HK-2 (cell line): ENCODE results near the gene TMED10.

Experiments
- DNase-seq: peaks from one replicate; pipeline ENCODE4 v3.0.0-alpha.2; 2018; ENCODE audit not compliant: unreplicated experiment

The TMED10 gene

GRCh38 chr14:75127903-75128595 lies 48.4 kb downstream of the TMED10 start:
- DNase-seq: no peak

GRCh38 chr14:75127474-75127820 lies 49.0 kb downstream of the TMED10 start:
- DNase-seq: peak; percentile 18

- DNase-seq: peak; percentile 90
Observed at GRCh38 chr14:75126679-75127473, 49.5 kb downstream of the TMED10 start, which contains the start of gene NEK9. Gene NEK9 (minus strand): TSS chr14:75127048. CDS start chr14:75126921, 127 bp downstream.

DNA sequence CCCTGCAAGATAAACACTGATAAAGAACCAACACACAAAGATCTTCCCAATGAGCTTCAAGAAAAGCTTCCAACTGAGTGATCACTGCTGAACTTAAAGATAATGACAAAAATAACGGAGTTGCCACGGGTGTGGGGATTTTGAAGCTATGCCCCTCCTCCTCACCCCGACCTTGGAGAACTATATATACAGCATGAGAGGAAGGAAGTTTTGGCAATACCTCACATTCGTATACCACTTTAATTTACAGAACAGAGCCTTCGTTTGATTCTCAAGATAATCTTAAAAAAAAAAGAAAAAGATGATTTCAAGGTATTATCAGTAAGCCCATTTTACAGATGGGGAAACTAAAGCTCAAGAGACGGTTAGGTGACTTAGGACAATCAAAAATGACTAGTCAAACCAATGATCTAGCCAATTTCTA lies 50.3 kb downstream of the TMED10 start:
- DNase-seq: no peak

- no peak for DNase-seq
Observed at GRCh38 chr14:75125617-75126016, 50.8 kb downstream of the TMED10 start.

GRCh38 chr14:75123991-75124390 lies 52.4 kb downstream of the TMED10 start:
- peak; percentile 33 for DNase-seq

- DNase-seq: no peak
Observed at GRCh38 chr14:75121552-75121951, 54.9 kb downstream of the TMED10 start.

- no peak for DNase-seq
Observed at GRCh38 chr14:75120541-75121291, 55.7 kb downstream of the TMED10 start.

DNA sequence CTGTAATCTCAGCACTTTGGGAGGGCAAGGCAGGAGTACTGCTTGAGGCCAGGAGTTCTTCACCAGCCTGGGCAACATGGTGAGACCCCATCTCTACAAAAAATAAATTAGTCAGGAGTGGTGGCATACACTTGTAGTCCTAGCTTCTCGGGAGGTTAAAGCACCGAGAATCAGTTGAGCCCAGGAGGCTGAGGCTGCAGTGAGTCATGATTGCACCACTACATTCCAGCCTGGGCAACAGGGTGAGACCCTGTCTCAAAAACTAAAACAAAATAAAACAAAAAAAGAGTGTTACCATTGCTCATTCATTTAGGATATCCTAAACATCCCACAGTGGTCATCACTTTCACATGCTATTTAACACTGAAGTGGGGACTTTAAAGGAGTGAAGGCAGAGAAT lies 57.4 kb downstream of the TMED10 start:
- DNase-seq: no peak

DNA sequence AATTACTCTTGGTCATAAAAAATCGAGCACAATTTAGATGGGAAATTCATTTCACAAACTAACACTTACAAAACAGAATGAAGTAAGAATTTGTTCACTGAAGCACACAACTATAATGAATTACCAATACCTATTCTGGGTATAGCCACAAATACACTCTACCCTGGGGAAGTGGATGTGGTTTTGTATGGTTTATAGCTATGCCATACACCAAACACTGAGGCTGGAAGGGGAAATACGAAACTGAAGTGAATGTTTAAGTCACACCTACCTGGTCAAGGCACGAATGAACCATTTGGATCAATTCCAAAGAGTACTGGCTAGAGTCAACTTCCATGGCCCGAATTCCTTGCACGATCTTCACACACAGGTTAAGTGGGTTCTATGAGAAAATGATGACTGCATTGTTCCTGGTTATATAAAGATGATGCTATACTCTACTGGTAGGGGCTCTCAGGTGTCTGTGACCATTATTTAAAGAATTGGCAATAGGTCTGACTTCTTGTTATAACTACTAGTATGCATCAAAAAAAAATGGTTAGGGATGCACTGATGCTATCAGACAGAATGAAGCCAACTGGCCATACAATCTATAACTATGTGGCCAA lies 62.4 kb downstream of the TMED10 start:
- no peak for DNase-seq

GRCh38 chr14:75109877-75110276 lies 66.5 kb downstream of the TMED10 start:
- DNase-seq: no peak

GRCh38 chr14:75107186-75107585 lies 69.2 kb downstream of the TMED10 start:
- no peak for DNase-seq

DNA sequence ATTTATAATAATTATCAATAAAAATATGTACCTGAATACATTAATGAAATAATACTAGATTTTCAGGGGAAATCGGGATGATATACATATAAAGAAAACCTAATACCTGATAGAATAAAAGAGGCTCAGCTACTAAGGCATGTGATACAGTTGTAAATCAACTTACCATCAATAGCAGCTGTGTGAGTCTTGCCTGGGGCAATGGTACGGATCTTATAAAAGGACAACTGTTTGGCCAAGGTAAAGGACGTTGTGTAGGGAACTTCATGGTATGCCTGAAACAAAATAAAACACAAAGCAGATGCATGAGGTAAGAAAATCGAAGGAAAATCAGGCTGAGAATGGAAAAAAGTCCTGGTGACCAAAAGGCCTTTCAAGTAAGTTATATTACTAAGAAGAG lies 74.9 kb downstream of the TMED10 start:
- DNase-seq: no peak

- DNase-seq: no peak
Observed at GRCh38 chr14:75098682-75099081, 77.7 kb downstream of the TMED10 start.

DNA sequence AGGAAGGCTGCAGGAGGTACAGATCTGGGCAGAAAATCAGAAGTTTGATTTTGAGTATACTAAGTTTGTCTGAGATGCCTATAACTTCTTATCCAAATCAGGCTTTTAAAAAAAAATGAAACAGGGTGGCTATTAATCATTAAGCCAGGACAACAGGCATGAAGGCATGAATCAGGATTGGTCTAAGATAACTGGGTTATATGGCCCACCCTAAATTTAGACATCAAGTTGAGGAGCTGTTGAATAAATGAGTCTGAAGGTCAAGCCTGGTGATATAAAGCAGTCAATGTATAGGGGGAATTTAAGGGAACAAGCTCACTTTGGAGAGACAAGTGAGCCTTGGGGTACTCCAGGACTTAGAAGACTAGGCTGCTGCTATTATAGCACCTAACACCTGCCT lies 78.2 kb downstream of the TMED10 start:
- no peak for DNase-seq

DNA sequence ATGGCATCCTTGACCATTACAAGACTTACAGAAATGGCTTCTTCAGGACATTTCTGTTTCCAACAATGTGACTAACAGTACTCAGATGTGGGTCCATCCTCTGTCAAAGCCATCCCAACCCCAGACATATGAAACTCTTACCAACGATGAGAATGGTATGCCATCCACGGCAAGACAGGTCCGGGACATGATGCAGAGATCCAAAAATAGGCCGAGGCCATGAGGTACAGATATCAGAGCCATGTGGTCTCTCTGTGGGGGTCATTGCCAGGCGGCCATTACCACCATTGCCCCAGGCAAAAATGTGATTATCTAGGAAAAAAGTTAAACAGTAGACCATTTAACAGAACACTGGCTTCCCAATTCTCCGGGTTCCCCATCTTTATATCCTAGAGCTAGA lies 79.5 kb downstream of the TMED10 start:
- DNase-seq: no peak

DNA sequence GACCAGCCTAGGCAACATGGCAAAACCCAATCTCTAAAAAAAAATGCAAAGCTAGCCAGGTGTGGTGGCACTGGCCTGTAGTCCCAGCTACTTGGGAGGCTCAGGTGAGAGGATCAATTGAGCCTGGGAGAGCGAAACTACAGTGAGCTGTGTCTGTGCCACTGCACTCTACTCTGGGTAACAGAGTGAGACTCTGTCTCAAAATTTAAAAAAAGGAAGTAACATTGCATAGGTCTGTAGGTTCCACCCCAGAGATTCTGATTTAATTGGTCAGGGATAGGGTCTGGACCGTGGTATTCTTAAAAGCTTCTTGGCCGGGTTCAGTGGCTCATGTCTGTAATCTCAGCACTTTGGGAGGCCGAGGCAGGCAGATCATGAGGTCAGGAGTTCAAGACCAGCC lies 80.7 kb downstream of the TMED10 start:
- DNase-seq: no peak

GRCh38 chr14:75094896-75095295 lies 81.5 kb downstream of the TMED10 start:
- no peak for DNase-seq

DNA sequence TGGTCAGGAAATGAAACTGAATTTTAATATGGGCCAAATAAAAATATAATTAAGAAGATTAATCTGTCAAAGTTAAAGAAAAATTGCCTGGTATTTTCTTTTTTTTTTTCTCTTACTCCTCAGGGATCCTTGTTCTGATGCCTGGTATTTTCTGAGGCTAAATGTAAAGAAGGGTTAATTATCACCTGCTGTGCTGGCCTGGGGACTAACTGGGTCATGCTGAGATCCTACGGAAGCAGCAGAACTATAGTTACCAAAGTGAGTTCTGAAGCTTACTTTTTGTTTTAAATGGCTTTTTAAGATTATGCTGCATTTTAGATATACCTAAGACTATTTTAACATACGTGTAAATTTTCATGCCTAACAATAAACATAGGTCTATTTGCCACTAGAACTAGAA lies 83.7 kb downstream of the TMED10 start:
- no peak for DNase-seq

DNA sequence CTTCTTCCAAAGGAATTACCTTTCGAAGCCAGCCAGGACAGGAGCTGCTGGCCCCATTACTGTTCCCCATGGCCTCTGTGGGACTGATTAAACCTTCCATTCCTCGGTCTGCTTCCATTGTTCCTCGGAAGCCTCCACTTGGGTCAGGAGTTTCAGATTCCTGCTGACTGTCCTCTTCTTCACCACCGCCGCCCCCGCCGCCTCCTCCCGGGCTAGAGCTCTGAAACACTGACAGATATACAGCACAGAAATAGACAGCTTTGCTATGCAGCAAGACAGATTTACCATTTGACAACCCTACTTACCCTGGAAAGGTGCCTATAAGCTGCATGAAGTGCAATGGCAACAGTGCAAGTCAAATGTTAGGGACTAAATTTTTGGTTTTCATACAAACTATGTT lies 85.2 kb downstream of the TMED10 start:
- DNase-seq: no peak

DNA sequence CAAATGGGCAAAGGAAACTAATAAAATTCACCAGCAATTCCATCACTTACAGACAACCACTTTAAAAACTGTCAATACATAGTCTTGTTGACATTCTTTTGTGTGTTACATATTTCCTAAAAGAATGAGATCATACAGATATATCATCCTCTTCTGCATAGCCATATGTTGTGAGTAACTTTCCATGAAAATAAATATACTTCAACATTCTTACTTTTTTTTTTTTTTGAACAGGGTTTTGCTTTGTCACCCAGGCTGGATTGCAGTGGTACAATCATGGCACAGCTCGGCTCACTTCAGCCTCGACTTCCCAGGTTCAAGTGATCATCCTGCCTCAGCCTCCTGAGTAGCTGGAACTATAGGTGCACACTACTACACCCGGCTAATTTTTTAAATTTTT lies 86.1 kb downstream of the TMED10 start:
- no peak for DNase-seq
